ENCODE data around the gene GAGE12E.
"Not testable (repeated sequence)": the region's sequence is repeated elsewhere in the genome, so short reads cannot be mapped to it uniquely, and the experiment has no call there.

DNA sequence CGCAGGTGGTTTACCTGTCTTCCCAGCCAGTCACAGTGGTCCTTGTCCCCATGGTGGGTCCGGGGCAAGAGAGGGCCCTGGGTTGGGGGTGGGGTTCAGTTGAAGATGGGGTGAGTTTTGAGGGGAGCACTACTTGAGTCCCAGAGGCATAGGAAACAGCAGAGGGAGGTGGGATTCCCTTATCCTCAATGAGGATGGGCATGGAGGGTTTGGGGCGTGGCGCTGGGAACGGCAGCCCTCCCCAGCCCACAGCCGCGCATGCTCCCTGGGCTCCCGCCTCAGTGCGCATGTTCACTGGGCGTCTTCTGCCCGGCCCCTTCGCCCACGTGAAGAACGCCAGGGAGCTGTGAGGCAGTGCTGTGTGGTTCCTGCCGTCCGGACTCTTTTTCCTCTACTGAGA lies 9.5 kb downstream of the GAGE12E start, which contains the start of gene GAGE12F:
- not testable (repeated sequence) for TF ChIP-seq EZH2 (optimal IDR thresholded peaks at IDR 0.05; ENCODE audit: low read depth, low read length); EZH2phosphoT487 (IDR thresholded peaks at IDR 0.05; ENCODE audit: low read length)
- TF ChIP-seq, protein P1, sequence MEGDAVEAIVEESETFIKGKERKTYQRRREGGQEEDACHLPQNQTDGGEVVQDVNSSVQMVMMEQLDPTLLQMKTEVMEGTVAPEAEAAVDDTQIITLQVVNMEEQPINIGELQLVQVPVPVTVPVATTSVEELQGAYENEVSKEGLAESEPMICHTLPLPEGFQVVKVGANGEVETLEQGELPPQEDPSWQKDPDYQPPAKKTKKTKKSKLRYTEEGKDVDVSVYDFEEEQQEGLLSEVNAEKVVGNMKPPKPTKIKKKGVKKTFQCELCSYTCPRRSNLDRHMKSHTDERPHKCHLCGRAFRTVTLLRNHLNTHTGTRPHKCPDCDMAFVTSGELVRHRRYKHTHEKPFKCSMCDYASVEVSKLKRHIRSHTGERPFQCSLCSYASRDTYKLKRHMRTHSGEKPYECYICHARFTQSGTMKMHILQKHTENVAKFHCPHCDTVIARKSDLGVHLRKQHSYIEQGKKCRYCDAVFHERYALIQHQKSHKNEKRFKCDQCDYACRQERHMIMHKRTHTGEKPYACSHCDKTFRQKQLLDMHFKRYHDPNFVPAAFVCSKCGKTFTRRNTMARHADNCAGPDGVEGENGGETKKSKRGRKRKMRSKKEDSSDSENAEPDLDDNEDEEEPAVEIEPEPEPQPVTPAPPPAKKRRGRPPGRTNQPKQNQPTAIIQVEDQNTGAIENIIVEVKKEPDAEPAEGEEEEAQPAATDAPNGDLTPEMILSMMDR (IDR thresholded peaks at IDR 0.05; ENCODE audit: low read length): not testable (repeated sequence)

All from MM.1S (cell line).